ENCODE measurements around the gene MPHOSPH6.
"Not testable (repeated sequence)": the region's sequence is repeated elsewhere in the genome, so short reads cannot be mapped to it uniquely, and the experiment has no call there.

MPHOSPH6 gene

DNA sequence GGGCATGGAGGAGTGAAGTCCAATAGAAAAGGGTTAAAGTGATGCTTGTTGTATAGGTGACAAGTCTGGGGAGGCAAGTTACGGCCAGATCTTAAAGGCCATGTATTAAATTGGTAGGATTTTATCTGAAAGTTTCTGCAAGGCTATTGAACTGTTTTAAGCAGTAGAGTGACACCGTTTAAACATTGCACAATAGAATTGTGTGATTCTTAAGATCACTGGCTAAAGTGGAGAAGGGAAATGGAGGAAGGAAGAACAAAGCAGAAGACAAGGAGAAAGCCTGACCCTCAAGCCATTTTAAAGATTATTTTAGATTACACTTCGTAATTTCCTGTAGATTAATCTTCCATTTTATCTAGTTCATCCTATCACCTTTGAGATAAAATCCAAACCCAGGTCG lies 5.6 kb upstream of the MPHOSPH6 start:
- DNase-seq (ENCODE audit: low read depth in 2 of 2): no peak

DNA sequence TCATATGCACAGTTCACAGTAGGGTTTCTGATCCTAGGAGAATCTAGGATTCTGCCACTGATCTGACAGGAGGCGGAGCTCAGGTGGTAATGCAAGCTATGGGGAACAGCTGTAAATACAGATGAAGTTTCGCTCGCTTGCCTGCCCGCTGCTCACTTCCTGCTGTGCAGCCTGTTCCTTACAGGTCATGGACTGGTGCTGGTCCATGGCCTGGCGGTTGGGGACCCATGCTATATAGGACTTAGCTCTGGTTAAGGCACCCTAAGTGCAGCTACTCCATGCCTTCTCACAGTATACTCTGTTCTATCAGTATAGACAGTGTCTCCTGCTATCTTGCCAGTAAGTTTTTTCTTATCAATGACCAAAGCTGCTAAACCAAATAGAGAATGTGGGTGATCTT lies 2.4 kb downstream of the MPHOSPH6 start:
- no peak for DNase-seq (ENCODE audit: low read depth in 2 of 2)

GRCh38 chr16:82160226-82160625 lies 9.8 kb downstream of the MPHOSPH6 start:
- no peak for DNase-seq (ENCODE audit: low read depth in 2 of 2)

- no peak for DNase-seq (ENCODE audit: low read depth in 2 of 2)
Measured at GRCh38 chr16:82157836-82158235, 12.2 kb downstream of the MPHOSPH6 start.

DNA sequence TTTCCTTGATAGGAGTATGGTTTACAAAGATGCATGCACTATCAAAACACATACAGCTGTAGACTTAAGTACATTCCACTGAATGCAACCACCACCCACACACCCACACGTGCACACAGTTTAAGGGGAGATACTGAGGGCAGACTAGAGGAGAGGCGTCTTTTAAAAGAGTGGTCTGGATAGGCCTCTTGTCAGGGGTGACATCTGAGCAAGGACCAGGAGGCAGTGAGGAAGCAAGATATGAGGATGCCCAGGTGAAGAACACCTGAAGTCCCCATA lies 12.6 kb downstream of the MPHOSPH6 start:
- no peak for DNase-seq (ENCODE audit: low read depth in 2 of 2)

DNA sequence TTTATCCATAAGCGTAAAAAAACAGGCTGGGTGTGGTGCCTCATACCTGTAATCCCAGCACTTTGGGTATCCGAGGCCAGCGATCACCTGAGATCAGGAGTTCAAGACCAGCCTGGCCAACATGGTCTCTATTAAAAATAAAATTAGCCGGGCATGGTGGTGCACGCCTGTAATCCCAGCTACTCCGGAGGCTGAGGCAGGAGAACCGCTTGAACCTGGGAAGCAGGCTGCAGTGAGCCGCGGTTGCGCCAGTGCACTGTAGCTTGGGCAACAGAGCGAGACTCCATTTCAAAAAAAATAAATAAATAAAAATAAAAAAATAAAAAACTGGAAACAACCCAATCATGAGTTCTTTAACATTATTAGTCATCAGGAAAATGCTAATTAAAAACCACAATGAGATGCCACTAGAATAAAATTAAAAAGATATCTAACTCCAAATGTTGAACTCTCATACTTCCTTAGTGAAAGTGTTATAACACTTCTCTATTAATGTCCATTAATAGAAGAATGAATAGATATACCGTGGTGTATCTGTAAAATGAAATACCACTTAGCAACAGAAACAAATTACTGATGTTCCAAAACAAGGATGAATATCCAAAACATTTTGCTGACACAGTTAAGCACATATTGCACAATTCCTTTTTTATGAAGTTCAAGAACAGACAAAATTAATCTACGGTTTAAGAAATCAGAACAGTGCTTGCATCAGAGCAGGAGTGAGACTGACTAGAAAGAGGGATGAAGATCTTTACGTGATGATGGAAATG lies 13.1 kb downstream of the MPHOSPH6 start:
- DNase-seq (ENCODE audit: low read depth in 2 of 2): no peak

DNA sequence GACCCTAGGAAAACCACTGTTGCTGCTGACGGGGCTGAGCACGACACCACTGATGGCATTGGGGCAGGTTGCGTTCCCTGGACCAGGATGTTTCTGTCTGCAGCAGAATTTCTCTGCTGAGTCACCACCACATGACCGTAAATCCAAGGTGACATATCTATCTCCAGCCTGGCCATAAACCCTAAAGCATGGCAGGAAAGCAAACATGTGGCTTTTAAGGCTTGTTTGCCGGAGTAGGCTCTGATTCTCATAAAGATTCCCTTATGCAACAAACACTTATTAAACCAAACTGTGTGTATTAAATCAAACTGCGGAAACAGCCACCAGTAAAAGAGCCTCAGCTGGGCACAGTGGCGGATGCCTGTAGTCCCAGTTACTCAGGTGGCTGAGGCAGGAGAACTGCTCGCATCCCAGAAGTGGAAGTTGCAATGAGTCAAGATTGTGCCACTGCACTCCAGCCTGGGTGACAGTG lies 17.3 kb downstream of the MPHOSPH6 start:
- no peak for DNase-seq (ENCODE audit: low read depth in 2 of 2)

DNA sequence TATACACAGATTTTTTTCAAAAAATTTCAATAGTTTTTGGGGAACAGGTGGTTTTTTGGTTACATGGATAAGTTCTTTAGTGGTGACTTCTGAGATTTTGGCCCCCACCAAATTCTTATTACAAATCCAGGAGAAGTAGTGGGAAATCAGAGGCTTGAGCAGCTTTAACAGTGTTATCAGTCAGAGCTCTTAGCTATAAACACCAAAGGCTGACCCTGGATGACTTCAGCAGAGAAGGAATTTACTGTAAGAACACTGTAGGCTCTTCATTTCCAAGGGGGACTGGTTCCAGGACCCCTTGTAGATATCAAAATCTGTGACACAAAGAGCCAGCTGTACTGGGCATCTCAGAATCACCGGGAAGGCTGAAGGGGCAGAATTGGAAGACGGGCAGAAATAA lies 17.8 kb downstream of the MPHOSPH6 start:
- DNase-seq (ENCODE audit: low read depth in 2 of 2): no peak

DNA sequence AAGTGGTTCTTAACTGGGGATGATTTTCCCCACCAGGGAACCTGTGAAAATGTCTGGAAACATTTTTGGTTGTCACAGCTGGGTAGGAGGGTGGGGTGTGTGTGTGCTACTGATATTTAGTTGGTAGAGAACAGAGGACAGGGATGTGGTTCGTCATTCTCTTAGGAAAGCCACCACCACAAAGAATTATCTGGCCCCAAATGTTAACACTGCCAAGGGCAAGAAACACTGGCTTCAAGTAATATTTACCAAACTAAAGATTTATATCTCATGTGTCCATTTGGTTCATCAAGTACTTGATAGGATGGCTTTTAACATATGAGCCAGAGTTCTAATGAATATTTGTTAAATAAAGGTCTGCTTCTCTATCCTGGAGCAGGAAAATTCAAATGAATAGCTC lies 19.5 kb downstream of the MPHOSPH6 start:
- DNase-seq (ENCODE audit: low read depth in 2 of 2): no peak

- DNase-seq (ENCODE audit: low read depth in 2 of 2): no peak
Measured at GRCh38 chr16:82149536-82149935, 20.5 kb downstream of the MPHOSPH6 start.

DNA sequence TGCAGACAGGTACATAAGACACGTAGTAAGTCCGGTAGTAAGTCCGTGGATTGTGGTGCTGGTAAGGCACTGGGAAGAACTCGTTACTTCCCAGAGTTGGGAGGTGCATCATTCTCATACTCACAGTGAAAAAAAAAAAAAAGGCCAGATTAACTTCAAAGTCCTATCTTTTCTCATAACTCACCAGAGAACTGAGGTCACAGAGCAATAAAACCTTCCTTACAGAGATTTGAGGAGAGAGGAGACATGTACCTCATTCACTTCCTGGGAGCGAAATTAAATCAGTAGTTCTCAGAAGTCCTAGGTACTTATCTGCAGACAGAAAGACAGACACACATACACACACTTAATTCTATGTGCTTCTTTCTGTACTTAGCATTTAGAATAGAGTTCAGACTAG lies 22.5 kb downstream of the MPHOSPH6 start:
- DNase-seq (ENCODE audit: low read depth in 2 of 2): no peak

GRCh38 chr16:82146957-82147356 lies 23.1 kb downstream of the MPHOSPH6 start:
- no peak for DNase-seq (ENCODE audit: low read depth in 2 of 2)

- DNase-seq (ENCODE audit: low read depth in 2 of 2): no peak
Measured at GRCh38 chr16:82146556-82146955, 23.5 kb downstream of the MPHOSPH6 start.

DNA sequence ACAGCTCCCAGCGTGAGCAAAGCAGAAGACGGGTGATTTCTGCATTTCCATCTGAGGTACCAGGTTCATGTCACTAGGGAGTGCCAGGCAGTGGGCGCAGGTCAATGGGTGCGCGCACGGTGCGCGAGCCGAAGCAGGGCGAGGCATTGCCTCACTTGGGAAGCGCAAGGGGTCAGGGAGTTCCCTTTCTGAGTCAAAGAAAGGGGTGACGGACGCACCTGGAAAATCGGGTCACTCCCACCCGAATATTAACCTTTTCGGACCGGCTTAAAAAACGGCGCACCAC lies 30.8 kb downstream of the MPHOSPH6 start:
- DNase-seq (ENCODE audit: low read depth in 2 of 2): not testable (repeated sequence)

DNA sequence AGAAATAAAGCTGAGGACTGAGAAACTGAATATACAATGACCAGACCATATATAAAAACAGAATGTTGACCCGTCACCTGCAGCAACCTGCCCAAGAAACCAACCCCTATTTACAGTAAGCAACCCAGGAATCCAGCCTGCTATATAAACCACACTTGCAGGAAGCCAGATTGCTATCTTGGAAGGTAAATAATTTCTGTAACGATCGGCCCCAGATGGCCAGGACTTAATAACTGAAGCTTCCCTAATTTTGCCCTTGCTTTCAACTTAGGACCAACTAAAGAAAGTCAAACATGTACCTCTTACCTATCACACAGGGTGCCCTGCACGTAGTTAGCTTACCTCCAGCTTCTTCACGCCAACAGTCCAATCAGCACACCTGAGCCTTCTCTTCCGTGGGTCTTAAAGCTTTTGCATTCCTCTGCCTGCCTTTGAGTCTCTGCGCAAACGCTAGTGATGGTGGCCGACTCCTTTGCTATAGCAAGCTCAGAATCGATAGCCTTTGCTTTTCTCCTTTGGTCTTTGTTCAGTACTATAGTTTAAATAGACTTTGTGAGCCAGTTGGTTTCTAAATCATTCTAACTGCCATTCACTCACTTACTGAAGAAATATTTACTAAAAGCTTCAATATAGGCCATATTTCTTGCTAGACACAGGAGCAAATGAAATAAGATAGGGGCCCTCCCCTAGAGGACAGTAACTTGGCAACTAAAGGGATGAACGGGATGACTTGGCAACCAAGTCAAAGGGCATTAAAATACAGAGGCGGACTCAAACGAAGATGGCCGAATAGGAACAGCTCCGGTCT lies 31.3 kb downstream of the MPHOSPH6 start:
- DNase-seq (ENCODE audit: low read depth in 2 of 2): no peak

- no peak for DNase-seq (ENCODE audit: low read depth in 2 of 2)
Measured at GRCh38 chr16:82137822-82138167, 32.2 kb downstream of the MPHOSPH6 start.

DNA sequence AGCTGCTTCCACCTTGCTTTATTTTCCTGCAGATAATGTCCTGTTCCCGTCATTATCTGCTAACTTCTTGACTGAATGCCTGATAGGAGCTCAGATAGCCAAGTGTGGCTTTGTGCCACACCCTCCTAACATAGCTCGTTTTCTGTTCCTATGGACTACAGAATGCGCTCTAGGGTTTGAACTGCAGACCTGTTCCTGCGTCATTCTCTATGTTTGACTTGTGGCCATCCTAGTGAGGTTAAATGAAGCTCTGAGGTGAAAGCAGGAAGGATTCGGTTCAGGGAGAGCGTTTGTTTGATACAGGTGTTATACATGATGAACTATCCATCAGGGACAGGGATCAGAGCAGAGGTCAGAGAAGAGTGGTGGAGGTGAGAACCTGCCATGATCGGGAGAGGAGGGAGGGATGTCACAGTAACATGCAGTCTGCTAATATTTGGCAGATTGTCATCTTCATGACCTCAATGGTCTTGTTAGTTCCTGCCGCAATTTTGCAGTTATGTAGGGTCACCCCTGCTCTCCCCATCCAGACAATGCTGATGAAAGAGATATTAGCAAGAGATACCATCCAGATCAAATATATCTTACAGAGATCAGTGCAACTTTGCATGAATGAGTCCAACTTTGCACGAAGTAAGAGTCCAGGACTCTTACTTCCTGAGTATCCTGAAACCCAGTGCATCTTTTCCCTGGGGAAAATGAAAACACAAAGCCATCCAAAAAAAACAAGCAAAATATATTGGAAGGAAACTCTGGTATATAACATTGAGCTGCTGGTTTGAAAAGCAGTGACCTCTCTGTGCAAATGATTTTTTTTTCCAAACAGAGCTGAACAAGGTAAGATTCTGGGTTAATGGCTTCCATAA lies 32.8 kb downstream of the MPHOSPH6 start:
- no peak for DNase-seq (ENCODE audit: low read depth in 2 of 2)

DNA sequence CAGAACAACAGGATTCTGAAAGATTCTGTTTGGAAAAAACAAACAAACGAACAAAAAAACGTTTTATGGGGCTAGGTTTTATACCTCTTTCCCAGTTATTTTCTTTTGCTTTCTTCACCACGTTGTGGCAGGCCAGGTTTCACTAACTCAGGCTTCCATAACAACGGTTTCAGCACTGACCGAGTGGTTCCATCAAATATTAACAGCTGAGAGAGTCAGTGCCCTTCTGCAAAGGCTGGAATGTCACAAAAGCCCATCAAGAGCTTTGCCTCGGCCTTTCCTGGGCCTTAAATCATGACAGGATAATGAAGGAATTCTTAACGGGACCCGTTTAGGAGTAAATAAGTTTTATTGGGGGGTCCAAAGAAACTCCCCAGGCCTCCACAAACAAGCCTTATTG lies 34.2 kb downstream of the MPHOSPH6 start:
- DNase-seq (ENCODE audit: low read depth in 2 of 2): no peak

DNA sequence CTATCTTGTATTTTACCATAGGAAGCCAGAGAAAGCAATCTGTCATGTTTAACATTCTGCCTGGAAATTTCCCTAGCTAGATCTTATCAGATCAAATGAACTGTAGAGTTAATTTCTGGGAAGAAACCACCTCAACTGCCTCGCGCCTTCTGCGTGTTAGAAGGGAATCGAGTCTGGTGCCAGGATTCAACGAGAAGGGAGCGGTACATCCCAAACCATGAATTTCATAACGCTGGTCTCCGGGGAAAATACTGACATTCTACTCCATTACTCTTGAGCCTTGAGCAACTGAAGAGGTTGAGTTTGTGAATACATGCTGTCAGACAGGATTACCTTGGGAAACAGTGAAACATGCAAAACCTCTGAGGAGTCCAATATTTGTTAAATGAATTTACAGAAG lies 35.2 kb downstream of the MPHOSPH6 start:
- no peak for DNase-seq (ENCODE audit: low read depth in 2 of 2)

DNA sequence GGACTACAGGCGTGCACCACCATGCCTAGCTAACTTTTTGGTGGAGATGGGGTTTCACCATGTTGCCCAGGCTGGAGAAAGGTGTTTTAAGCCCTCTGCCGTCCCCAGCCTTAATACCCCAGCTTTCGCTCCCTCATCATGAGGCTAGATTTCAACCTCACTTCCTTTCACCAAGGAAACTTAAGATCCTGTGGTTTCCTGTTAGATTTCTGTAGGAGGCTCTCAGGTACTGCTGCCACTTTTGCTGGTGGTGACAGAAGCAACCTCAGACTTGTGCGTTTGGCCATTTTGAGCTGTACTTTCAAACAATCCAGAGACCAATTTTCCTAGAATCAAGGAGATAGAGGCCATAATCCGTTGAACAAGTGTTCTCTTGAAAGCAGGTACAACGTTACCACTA lies 36.2 kb downstream of the MPHOSPH6 start:
- no peak for DNase-seq (ENCODE audit: low read depth in 2 of 2)

DNA sequence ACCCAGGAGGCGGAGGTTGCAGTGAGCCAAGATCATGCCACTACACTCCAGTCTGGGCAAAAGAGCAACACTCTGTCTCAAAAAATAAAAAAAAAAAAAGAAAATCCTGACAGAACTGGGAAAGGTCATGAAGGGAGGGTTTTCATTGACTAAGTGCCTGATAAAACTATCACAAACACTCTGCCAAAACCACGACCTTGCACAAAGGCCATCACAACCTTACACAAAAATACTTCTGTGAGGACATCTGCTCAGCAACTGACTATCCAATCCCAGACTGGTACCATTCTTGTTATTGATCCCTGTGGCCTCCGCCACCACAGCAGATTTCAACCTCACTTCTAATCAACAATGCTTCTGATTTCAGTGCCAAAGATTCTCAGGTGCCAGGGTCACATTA lies 40.1 kb downstream of the MPHOSPH6 start:
- no peak for DNase-seq (ENCODE audit: low read depth in 2 of 2)

GRCh38 chr16:82124651-82125050 lies 45.4 kb downstream of the MPHOSPH6 start:
- DNase-seq (ENCODE audit: low read depth in 2 of 2): no peak

DNA sequence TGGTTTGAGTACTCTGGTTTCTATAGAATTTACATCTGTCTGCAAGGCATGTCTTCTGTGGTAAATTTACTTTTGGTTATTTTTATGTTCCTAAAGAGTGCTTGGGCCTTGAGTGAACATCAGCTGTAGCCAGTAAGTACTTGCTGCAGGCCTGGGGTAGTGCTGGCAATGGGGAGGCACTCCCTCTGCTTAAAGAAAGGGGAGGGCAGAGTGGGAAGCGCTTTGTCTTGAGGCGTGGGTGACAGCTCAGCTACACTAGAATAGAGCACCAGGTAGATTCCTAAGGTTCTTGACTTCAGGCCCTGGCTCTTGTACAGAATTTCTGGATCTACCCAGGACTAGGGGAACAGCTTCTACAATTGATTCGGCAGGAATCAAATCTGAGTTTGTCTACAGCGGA lies 50.6 kb downstream of the MPHOSPH6 start:
- DNase-seq (ENCODE audit: low read depth in 2 of 2): no peak
